HepG2 (cell line): ENCODE measurements around the gene COASY. TPM values are rescaled to one million over a fixed set of nuclear protein-coding genes. Genes with fewer than 3 reads are reported as not detected.

Experiments used
- CBFB ChIP-seq: sonication (generic); formaldehyde crosslinking; IDR thresholded peaks from 2 replicates; pipeline ENCODE4 v1.4.0; 2020; ENCODE audit warnings: missing genetic modification reagents
- GTF3A ChIP-seq: sonication (generic); formaldehyde crosslinking; conservative IDR thresholded peaks from 2 replicates; pipeline ENCODE4 v1.4.0; 2020; ENCODE audit warnings: mild to moderate bottlenecking, missing genetic modification reagents
- KIAA2018 ChIP-seq: sonication (generic); formaldehyde crosslinking; IDR thresholded peaks from 2 replicates; pipeline ENCODE4 v1.5.0; 2020; ENCODE audit warnings: mild to moderate bottlenecking, missing genetic modification reagents, borderline replicate concordance
- NR2F2 ChIP-seq: IDR thresholded peaks from 2 replicates; pipeline ENCODE4 v1.6.1; 2012; ENCODE audit warnings: low read depth, inconsistent platforms, borderline replicate concordance
- SNAI1 ChIP-seq: sonication (generic); formaldehyde crosslinking; IDR thresholded peaks from 2 replicates; pipeline ENCODE4 v1.5.0; 2020; ENCODE audit warnings: mild to moderate bottlenecking, missing genetic modification reagents, borderline replicate concordance
- STAT5B ChIP-seq: sonication (generic); formaldehyde crosslinking; IDR thresholded peaks from 2 replicates; pipeline ENCODE4 v1.4.0; 2020; ENCODE audit warnings: missing genetic modification reagents
- TRIM22 ChIP-seq: fragments of 450-650 bp; IDR thresholded peaks from 2 replicates; pipeline ENCODE4 v1.6.1; 2017
- ZNF280B ChIP-seq: sonication (generic); formaldehyde crosslinking; IDR thresholded peaks from 2 replicates; pipeline ENCODE4 v1.5.0; 2020; ENCODE audit warnings: missing genetic modification reagents, mild to moderate bottlenecking, borderline replicate concordance
- ZNF615 ChIP-seq: sonication (generic); formaldehyde crosslinking; IDR thresholded peaks from 2 replicates; pipeline ENCODE4 v1.5.0; 2020; ENCODE audit warnings: mild to moderate bottlenecking, missing genetic modification reagents, borderline replicate concordance
- ZNF713 ChIP-seq: sonication (generic); formaldehyde crosslinking; IDR thresholded peaks from 2 replicates; pipeline ENCODE4 v1.4.0; 2020; ENCODE audit warnings: mild to moderate bottlenecking, missing genetic modification reagents
- polyA plus RNA-seq, 8 experiments: library from polyadenylated mRNA; depleted of rRNA in 3 of 8; stranded (reverse) in 7 of 8; unstranded in 1 of 8; fragments of >200 nt; fragmentation: Illumina TruSeq in 4 of 8; extraction: Trizol in 4 of 8; gene quantifications; 2 replicates each; pipeline versions ENCODE4 v1.2.1 to v1.2.3, GENCODE V29; 2011 to 2016; ENCODE audit warnings: low read depth in 4 of 8, missing spikeins in 1 of 8, mixed read lengths in 1 of 8; ENCODE audit not compliant: insufficient read depth in 1 of 8
- total RNA-seq, 5 experiments: library from RNA; depleted of rRNA; stranded (reverse); fragments of >200 nt; fragmentation: Illumina TruSeq; extraction: Trizol; gene quantifications; 2 replicates each; pipeline ENCODE4 v1.2.3, GENCODE V29; 2016; ENCODE audit warnings: low read depth in 1 of 5
- TF ChIP-seq, protein P1 (sequence below): sonication (generic); formaldehyde crosslinking; IDR thresholded peaks from 2 replicates; pipeline ENCODE4 v1.4.0; 2020; ENCODE audit warnings: mild to moderate bottlenecking, missing genetic modification reagents

Gene COASY
- total and polyA plus RNA-seq, 2 of the 13 experiments (the other 11 are each of a cell fraction or from before 2014, with no cell fraction given), result 90.7 to 125 TPM

- TF ChIP-seq KIAA2018 (CRISPR knock-in tag) (no peak), ZNF280B (CRISPR knock-in tag) (no peak), TRIM22 (no peak), GTF3A (CRISPR knock-in tag) (no peak), NR2F2 (peak; percentile 47; the same call in 1 of the 2 replicates), SNAI1 (no peak), STAT5B (no peak), ZNF713 (CRISPR knock-in tag) (no peak), ZNF615 (no peak), CBFB (no peak)
- TF ChIP-seq, protein P1, sequence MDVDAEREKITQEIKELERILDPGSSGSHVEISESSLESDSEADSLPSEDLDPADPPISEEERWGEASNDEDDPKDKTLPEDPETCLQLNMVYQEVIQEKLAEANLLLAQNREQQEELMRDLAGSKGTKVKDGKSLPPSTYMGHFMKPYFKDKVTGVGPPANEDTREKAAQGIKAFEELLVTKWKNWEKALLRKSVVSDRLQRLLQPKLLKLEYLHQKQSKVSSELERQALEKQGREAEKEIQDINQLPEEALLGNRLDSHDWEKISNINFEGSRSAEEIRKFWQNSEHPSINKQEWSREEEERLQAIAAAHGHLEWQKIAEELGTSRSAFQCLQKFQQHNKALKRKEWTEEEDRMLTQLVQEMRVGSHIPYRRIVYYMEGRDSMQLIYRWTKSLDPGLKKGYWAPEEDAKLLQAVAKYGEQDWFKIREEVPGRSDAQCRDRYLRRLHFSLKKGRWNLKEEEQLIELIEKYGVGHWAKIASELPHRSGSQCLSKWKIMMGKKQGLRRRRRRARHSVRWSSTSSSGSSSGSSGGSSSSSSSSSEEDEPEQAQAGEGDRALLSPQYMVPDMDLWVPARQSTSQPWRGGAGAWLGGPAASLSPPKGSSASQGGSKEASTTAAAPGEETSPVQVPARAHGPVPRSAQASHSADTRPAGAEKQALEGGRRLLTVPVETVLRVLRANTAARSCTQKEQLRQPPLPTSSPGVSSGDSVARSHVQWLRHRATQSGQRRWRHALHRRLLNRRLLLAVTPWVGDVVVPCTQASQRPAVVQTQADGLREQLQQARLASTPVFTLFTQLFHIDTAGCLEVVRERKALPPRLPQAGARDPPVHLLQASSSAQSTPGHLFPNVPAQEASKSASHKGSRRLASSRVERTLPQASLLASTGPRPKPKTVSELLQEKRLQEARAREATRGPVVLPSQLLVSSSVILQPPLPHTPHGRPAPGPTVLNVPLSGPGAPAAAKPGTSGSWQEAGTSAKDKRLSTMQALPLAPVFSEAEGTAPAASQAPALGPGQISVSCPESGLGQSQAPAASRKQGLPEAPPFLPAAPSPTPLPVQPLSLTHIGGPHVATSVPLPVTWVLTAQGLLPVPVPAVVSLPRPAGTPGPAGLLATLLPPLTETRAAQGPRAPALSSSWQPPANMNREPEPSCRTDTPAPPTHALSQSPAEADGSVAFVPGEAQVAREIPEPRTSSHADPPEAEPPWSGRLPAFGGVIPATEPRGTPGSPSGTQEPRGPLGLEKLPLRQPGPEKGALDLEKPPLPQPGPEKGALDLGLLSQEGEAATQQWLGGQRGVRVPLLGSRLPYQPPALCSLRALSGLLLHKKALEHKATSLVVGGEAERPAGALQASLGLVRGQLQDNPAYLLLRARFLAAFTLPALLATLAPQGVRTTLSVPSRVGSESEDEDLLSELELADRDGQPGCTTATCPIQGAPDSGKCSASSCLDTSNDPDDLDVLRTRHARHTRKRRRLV, result no peak
Measured at GRCh38 chr17:42531455-42532354, 30.2 kb upstream of the COASY start (continued).
